NCI-H2196 treated with DMSO at 0.1 percent for 48 hours (cell line): ENCODE results near the gene MED31.
"Not testable (repeated sequence)": the region's sequence is repeated elsewhere in the genome, so short reads cannot be mapped to it uniquely, and the experiment has no call there.

Experiments
- DNase-seq: peaks from one replicate; lab custom pipeline; 2025; ENCODE audit not compliant: unreplicated experiment; lab: John Stamatoyannopoulos, UW

Gene MED31

DNA sequence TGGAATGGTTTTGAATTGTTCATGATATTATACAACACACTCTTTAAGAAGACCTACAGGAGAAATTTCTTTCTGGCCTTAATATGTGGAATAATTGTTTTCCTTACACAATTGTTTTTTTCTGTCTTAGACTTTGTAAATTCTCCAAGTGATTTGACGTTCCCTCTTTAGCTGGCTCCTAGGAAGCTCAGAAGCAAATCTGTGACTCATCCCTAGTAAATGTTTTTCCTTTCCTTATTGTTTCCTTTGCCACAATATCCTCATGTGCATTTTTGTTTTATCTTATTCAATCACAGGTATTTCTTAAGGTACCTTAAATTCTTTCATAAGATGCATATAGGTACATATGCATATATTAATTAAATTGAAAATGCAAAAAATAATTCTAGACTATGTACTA lies 24.4 kb downstream of the MED31 start:
- no peak for DNase-seq

DNA sequence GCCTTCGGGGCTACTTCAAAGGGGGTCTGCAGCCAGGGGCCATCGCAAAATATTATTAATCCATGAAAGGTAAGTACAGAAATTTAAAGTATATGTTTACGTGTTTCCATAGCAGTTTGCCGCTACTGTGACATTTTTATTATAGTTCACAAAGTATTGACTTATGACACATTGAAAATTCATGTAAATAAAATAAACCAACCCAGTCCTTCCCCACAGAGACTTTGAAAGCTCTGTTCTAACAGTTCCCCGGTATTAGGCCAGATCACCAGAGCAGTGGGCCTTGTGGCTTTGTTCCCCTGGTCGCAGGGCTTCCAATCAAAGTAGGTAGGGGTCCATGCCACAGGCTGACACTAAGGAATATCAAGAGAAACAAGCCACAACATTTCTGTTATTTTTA lies 24.8 kb downstream of the MED31 start:
- no peak for DNase-seq

DNA sequence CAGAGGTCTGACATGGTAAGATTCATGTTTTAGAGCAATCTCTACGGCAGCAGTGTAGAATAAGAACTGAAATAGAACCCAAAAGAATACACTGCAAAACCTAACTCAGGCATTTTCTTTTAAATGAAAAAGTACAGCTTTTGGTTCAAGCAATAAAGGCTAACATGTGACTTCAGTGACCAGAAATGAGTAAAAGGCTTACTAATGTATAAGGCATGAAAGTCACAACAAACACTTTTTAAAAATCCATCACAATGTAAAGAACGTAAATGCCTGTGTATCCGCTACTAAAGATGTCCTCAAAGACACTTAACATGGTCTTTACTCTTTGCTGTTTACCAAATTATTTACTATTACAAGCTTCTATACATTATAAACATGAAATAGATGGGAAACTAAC lies 27.5 kb downstream of the MED31 start:
- DNase-seq, result no peak

DNA sequence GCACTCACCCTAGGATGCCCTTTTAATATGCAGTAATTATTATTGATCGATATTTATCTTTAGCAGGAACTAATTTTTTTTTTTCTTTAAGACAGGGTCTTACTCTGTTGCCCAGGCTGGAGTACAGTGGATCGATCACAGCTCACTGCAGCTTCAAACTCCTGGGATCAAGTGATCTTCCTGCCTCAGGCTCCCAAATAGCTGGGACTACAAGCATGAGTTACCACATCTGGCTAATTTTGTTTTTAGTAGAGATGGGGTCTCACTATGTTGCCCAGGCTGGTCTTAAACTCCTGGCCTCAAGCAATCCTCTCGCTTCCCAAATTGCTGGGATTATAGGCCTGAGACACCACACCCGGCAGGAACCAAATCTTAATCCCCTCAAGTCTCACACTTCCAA lies 40.2 kb downstream of the MED31 start:
- DNase-seq, result no peak

DNA sequence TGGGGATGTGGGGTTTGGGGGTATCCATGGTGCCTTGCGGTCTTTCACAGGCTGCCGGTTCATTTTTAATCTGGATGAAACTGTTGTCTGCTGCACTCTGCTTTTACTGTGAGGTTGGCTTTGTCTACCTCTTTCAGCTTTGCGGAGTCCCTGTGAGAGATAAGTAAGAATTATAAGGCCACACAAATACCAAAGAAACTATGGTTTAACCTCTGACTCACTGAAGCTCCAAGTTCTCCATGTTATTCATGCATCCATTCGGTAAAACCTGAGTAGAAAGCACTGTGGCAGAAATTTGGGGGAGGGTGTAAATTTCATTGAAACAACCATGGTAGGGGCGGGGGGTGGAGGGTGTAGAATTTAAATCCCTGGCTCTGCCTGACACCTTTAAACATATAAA lies 41.4 kb downstream of the MED31 start:
- no peak for DNase-seq

DNA sequence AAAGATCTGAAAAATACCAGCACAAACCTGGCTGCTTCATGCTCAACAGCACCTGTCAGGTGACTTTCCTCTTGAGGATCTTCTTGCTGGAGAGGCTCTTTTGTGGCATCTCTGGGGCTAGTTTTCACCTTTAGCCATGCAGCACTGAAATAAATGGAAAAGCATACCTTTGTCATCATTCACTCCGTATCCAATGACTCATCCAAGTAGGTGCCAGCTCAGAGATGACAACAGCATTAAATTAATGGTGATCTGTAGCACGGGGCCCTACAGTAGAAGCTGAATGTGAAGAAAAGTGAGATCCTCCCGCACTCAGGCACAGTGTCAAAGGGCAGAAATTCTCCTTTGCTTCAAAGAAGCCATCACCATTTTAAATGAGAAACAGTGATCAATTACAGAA lies 43.1 kb downstream of the MED31 start:
- DNase-seq, result no peak

DNA sequence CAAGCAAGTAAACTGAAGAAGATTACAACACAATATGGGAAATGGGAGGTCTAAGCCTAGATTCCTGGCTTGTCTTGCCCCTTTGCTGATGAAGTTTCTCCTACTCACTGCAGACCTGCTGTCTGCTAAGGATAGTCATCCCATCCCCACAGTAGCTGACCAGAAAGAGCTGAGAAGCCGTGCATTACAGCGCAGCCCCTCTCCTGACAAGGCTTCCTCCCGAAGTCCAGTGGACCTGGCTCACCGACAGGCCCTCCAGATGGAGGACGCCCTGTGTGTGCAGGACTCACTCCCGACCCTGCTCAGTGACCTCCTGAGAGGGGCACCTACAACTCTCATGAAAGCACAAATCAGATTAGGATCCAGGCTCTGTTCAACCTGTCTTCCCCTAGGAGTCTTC lies 46.3 kb downstream of the MED31 start:
- DNase-seq, result no peak

DNA sequence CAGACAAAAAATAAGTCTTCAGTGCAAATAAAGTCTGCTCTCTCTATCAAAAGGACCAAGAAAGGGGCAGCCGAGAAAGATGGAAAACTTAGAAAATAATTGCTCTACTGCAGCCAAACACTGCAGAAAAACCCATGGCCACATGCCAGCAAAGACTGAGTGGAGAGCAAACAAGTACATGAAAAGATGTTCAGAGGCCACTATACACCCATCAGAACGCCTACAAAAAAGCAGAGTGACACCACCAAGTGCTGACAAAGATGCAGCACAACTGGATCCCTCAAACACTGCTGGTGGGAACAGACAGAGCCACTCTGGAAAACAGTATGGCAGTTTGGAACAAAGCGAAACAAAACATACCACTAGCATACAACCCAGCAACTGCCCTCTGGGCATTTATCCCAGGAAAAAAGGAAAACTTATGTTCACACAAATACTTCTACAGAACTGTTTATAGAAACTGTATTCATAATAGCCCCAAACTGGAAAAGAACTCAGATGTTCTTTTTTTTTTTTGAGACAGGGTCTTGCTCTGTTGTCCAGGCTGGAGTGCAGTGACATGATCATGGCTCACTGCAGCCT lies 47.6 kb downstream of the MED31 start:
- DNase-seq, result no peak

DNA sequence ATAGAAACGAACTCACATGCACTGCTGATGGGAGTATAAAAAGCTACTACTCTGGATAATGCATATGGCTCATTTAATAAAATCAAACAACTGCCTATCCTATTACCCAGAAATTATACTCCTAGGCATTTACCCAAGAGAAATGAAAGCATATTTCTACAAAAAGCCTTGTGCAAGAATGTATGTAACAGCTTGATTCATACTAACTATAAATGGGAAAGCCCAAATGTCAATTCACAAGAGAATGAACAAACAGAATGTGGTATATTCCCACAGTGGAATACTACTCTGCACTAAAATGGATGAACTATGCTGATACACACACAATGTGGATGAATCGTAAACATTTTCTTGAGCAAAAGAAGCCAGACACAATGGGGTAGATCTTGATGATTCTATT lies 49.3 kb downstream of the MED31 start:
- no peak for DNase-seq

DNA sequence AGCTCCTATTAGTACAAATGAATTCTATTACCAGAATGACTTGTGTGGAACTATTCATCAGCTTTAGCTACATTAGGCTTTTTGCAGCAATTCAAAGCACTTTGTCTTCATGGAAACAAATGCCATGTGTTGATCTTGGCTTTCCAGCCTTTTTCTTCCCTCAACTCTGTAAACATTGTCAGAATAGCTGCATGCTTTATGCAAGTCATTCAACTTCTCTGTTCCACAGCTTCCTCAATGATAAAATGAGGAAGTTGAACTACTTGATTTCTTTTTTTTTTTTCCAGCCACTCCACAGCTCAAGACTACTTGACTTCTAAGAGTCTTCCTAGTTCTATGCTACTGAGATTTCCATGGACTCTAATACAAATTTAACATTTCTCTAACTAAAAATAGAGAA lies 52.0 kb downstream of the MED31 start:
- no peak for DNase-seq

DNA sequence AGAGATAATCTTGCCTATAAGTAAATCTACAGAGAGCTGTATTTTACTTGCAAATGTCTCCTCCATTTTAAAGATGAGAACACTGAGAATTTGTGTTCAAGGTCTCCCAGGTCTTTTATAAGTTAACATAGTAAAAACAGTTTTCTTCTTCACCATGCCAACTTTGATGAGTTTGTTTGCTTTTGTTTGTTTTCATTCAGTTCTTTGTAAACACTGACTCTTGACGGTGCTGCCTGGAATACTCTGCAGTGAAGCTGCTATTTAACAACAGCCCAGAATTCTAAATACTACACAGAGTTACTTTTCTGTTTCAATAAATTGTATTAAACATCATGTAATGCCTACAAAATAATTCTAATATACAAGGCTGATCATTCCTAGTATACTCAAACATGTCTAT lies 53.7 kb downstream of the MED31 start:
- DNase-seq, result no peak

DNA sequence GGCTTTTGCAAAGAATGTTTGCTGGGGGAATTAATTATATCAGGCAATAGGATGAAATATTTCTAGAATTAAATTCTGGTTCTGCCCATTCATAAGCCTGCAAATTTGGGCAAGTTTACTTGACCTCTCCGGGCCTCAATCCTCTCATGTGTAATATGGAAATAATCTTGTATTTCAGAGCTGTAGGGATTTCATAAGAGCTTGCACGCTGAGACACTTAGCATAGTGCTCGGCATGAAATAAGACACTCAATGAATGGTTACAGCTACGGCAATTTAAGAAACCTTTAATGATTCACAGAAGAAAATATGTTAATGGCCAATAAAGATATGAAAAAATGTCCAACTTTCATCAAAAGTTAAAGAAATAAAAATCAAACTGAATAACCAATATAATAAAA lies 54.5 kb downstream of the MED31 start:
- DNase-seq, result no peak

DNA sequence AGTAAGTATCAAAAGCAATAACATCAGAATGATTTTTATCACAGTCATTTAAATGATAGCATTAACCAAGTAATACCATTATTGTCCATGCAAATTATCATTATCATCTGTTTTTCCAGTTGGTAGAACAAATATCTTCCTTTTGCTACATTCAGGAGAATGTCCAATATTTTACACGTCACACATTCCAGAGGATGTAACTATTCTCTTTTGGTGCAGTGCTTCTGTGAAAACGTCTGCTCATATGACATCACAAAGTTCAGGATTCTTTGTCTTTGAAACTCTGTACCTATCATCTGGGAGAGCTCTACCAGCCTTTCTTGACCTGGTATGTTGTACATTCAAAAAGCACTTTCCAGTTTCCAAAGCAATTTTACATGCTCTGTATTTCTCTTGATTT lies 54.9 kb downstream of the MED31 start:
- no peak for DNase-seq

DNA sequence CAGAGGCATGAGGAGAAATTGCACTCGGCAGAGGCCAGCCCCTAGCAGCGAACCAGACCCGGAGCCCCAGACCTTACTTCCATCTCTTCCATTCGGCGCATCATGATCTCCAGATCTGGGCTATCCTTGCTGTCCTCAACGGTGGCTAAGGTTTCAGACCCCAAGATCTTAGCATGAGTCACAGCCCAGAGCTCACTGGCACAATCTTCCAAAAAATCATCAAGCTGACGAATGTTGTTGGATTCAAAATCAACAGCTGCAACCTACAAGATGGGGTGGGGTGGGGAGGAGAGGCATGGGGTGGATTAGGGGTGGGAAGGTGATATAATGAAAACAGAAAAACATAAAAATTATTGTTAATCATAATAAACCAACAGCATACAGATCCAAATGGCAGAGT lies 55.3 kb downstream of the MED31 start:
- DNase-seq, result no peak

DNA sequence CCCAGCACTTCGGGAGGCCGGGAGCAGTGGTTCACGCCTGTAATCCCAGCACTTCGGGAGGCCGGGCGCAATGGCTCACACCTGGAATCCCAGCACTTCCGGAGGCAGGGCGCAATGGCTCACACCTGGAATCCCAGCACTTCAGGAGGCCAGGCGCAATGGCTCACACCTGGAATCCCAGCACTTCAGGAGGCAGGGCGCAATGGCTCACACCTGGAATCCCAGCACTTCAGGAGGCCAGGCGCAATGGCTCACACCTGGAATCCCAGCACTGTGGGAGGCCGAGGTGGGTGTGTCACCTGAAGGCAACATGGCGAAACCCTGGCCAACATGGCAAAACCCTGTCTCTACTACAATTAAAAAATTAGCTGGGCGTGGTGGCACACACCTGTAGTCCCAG lies 58.0 kb downstream of the MED31 start:
- not testable (repeated sequence) for DNase-seq
